Loucy (cell line): Measurements from ENCODE around the gene COL12A1.

Source experiments
- CTCF ChIP-seq: fragments of 200-600 bp; sonication (generic); conservative IDR thresholded peaks from 2 replicates; pipeline ENCODE4 v1.5.1; 2014; ENCODE audit warnings: mild to moderate bottlenecking, antibody characterized with exemption, low read length
- EZH2phosphoT487 ChIP-seq: fragments of 200-600 bp; IDR thresholded peaks from 2 replicates; pipeline ENCODE4 v1.6.1; 2018; ENCODE audit warnings: antibody characterized with exemption, mild to moderate bottlenecking, moderate library complexity, borderline replicate concordance

- TF ChIP-seq CTCF (no peak), EZH2phosphoT487 (no peak)
Observed at GRCh38 chr6:75178757-75179156, 27.1 kb downstream of the COL12A1 start.
